GM18499 (cell line): Measurements from ENCODE around the gene LILRA1.
"Not testable (repeated sequence)": the region's sequence is repeated elsewhere in the genome, so short reads cannot be mapped to it uniquely, and the experiment has no call there.

Experiments
- ATAC-seq: cut with Tn5 transposase; IDR thresholded peaks from one replicate; pipeline ENCODE4 v1.9.1; 2021; ENCODE audit warnings: moderate number of reproducible peaks; ENCODE audit not compliant: insufficient read depth, unreplicated experiment

The LILRA1 gene

GRCh38 chr19:54593445-54593844 lies at the start of gene LILRA1:
Gene LILRA1 (plus strand): TSS chr19:54593632. CDS start chr19:54594245, 613 bp downstream.
- ATAC-seq: not testable (repeated sequence)

DNA sequence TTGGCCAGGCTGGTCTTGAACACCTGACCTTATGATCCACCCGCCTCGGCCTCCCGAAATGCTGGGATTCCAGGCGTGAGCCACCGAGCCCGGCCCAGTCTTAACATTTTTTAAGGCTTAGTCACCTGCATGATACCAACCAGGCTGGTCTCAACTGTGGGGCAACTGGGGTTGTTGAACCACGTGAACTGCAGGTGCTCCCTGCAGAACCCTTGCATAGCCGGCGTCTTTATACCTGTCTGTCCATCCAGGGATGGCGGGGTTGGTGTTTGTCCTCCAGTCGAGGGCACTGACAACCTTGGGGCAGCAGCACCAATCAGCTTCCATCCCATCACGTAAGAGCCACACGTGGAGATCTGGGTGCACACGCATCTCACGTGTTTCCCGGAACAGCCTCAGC lies 44.6 kb upstream of the LILRA1 start:
- ATAC-seq: no peak

- ATAC-seq: no peak
Measured at GRCh38 chr19:54549224-54549623, 44.2 kb upstream of the LILRA1 start.

GRCh38 chr19:54551293-54551692 lies 42.1 kb upstream of the LILRA1 start:
- ATAC-seq: no peak

GRCh38 chr19:54551950-54552912 lies 41.2 kb upstream of the LILRA1 start:
- ATAC-seq: no peak

GRCh38 chr19:54552913-54553310 lies 40.5 kb upstream of the LILRA1 start:
- no peak for ATAC-seq

DNA sequence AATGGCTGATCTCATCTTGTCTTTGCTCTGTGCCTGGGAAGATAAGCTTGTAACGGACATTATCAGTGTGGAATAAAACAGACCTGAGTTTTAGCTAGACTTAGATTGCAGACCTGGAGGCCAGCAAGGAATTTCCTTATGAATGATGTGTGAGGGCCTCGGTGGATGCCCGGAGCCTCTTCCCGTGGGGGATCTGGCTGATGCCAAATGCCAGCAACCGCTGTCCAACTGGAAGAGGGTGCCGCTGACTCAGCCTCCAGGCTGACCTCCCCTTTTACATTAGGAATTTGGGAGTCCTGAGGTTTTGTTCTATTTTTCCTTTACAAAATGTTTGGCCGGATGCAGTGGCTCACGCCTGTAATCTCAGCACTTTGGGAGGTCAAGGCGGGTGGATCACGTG lies 39.4 kb upstream of the LILRA1 start:
- ATAC-seq: no peak

DNA sequence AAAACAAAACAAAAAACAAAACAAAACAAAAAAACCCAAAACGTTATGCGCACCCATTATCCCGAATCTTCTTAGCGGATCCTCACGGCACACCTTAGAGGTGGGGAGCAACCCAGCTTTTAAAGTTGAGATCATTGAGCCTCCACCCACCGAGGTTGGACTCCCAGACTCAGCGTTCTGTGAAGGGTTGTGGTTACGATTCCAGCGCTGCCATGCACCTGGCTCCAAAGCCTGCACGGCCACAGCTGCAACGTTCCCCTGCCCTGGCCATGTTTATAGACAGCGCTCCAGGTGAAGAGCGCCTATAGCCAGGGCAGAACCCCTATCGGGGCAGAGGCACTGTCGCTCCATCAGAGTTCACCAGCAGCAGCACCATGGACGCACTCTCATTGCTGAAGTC lies 38.5 kb upstream of the LILRA1 start:
- ATAC-seq: no peak

- ATAC-seq: no peak
Measured at GRCh38 chr19:54556194-54556593, 37.2 kb upstream of the LILRA1 start.

- ATAC-seq: no peak
Measured at GRCh38 chr19:54558339-54558738, 35.1 kb upstream of the LILRA1 start.

- no peak for ATAC-seq
Measured at GRCh38 chr19:54560881-54561385, 32.5 kb upstream of the LILRA1 start.

DNA sequence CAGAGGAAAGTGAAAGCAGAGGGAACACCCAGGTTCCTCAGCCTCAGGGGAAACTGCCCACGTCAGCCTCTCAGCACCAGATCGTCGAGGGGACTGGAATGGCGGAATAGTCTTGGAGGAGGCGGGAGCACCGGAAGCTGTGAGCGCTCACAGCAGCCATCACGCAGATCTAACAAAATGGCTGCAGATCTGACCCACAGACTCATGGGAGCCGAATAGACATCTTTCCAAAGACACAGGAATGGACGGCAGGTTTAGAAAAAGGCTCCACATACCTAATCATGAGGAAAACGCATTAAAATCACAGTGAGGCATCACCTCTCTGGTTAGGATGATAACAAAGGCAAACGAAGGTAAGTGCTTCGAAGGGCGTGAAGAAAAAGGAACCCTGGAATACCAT lies 31.6 kb upstream of the LILRA1 start:
- no peak for ATAC-seq

DNA sequence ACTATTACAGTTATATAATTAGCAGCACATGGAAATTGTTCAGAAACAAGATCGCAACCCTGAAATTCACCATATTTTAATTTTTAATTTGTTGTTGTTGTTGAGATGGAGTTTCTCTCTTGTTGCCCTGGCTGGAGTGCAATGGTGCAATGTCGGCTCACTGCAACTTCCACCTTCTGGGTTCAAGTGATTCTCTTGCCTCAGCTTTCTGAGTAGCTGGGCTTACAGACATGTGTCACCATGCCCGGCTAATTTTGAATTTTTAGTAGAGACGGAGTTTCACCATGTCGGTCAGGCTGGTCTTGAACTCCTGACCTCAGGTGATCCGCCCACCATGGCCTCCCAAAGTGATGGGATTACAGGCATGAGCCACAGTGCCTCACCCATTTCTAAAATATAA lies 30.2 kb upstream of the LILRA1 start:
- not testable (repeated sequence) for ATAC-seq

GRCh38 chr19:54570316-54570715 lies 23.1 kb upstream of the LILRA1 start:
- ATAC-seq: no peak

GRCh38 chr19:54571715-54572615 lies 21.5 kb upstream of the LILRA1 start:
- not testable (repeated sequence) for ATAC-seq

DNA sequence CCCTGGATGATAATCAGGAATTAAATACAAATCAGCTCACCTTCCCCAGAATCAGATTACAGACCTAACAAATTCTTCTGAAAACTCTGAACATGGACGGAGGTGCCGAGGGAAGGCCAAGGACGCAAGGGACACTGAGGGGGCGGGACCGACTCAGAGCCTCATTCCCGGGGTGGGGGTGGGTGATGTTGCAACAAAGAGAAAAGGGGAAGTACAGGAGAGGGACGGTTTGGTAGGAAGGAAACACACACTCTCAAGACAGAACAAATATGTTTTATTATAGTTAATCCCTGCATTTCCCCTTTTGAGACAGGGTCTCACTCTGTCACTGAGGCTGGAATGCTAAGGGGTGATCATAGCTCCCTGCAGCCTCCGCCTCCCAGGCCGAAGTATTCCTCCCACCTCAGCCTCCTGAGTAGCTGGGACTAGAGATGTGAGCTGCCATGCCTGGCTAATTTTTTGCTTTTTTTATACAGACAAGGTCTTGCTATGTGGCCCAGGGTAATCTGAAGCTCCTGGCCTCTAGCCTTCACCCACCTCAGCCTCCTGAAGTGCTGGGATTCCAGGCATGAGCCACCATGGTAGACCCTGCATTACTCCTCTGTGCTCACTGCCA lies 20.6 kb upstream of the LILRA1 start:
- ATAC-seq: no peak

DNA sequence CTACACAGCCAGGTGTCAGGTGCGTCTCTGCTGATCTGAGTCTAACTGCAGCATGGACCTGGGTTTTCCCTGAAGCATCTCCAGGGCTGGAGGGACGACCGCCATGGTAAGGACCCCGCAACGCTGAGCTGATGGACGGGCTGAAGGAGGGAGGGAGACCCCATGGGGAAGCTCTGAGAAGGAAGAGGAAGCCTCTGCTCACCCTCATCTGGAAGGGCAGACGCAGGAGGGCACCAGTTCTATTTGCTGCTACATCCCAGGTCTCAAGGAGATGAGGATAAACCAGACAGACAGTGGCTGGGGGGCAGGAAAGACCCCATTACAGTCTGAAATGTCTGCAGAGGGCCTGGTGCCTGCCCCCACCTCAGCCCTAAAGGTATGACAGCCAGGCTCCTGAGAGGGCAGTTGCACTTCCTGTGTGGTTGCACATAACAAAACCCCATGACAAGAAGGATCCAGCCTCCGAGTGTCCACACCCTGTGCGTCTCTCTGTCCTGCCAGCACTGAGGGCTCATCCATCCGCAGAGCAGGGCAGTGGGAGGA lies 20.0 kb upstream of the LILRA1 start, which contains the start of gene LILRA2:
LILRA2 (plus strand) TSS at position 461 of the 543 bp plus-strand sequence. CDS start 89 bp downstream, outside the sequence.
- ATAC-seq: no peak

GRCh38 chr19:54574051-54574450 lies 19.4 kb upstream of the LILRA1 start:
- no peak for ATAC-seq

- ATAC-seq: no peak
Measured at GRCh38 chr19:54574527-54575056, 18.8 kb upstream of the LILRA1 start.

- ATAC-seq: not testable (repeated sequence)
Measured at GRCh38 chr19:54575205-54575604, 18.2 kb upstream of the LILRA1 start.
